ENCODE measurements around the gene LRBA.

- TF ChIP-seq, protein P1, sequence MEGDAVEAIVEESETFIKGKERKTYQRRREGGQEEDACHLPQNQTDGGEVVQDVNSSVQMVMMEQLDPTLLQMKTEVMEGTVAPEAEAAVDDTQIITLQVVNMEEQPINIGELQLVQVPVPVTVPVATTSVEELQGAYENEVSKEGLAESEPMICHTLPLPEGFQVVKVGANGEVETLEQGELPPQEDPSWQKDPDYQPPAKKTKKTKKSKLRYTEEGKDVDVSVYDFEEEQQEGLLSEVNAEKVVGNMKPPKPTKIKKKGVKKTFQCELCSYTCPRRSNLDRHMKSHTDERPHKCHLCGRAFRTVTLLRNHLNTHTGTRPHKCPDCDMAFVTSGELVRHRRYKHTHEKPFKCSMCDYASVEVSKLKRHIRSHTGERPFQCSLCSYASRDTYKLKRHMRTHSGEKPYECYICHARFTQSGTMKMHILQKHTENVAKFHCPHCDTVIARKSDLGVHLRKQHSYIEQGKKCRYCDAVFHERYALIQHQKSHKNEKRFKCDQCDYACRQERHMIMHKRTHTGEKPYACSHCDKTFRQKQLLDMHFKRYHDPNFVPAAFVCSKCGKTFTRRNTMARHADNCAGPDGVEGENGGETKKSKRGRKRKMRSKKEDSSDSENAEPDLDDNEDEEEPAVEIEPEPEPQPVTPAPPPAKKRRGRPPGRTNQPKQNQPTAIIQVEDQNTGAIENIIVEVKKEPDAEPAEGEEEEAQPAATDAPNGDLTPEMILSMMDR (conservative IDR thresholded peaks at IDR 0.05 in 1 of 2, IDR thresholded peaks at IDR 0.05 in 1 of 2; ENCODE audit: low read depth in 1 of 2, low read length in 2 of 2), result no peak
- no peak for TF ChIP-seq EZH2 (IDR thresholded peaks at IDR 0.05; ENCODE audit: low read length, missing control alignments)
Observed at GRCh38 chr4:150525321-150525868, 489.7 kb downstream of the LRBA start.

Measured in fibroblast of lung (primary cell).